T-helper 1 cell treated with Interleukin-12 subunit alpha and Interleukin-12 subunit beta and Interleukin-4 antibody, amounts not matched to agents 30 ng/mL and 1 ng/mL, for 36 hours (primary cell): ENCODE measurements around the gene GIPR. TPM values are rescaled to one million over a fixed set of nuclear protein-coding genes. Genes with fewer than 3 reads are reported as not detected.
"Not testable (repeated sequence)": the region's sequence is repeated elsewhere in the genome, so short reads cannot be mapped to it uniquely, and the experiment has no call there.

Experiments
- intact Hi-C: fragments of 100-400 bp; cut with micrococcal nuclease; formaldehyde crosslinking; loops from one replicate; pipeline ENCODE4 v1.15.1; 2024
- total RNA-seq: library from RNA; stranded (reverse); gene quantifications from 2 replicates; pipeline ENCODE4 v1.2.3, GENCODE V29; 2022

The GIPR gene
- total RNA-seq, 1 donor from 2014 or later, result 4.2 TPM

GRCh38 chr19:45720065-45720464 is 52.0 kb downstream of the GIPR start:
- intact Hi-C loops, result not testable (repeated sequence)

GRCh38 chr19:45728683-45729082 is 60.7 kb downstream of the GIPR start:
- intact Hi-C loops, result not testable (repeated sequence)

- intact Hi-C loops, result loop anchor here (1.0 to 5.0 kb wide), 6 partner anchors 13 to 172 kb away; partner anchors contain the start of genes IRF2BP1, MYPOP, QPCTL and SIX5
Measured at GRCh38 chr19:45729800-45730290, 61.8 kb downstream of the GIPR start.

GRCh38 chr19:45730368-45731288 is 62.6 kb downstream of the GIPR start, which contains the start of gene FBXO46:
Gene FBXO46 (minus strand): TSS chr19:45730896. CDS start chr19:45713495, 17,401 bp downstream.
- intact Hi-C loops, result loop anchor here (1.0 to 5.0 kb wide), 7 partner anchors 13 to 172 kb away; partner anchors contain the start of genes IRF2BP1, MYPOP, QPCTL and SIX5

Other genes with a start within 250 kb of the GIPR start
- gene ERCC1, start 244.3 kb upstream of the GIPR start, total RNA-seq, result 86.2 and 88.5 TPM in 2 replicates
- 5.5 and 6.4 TPM in 2 replicates for gene FOSB, start 200.2 kb upstream of the GIPR start, total RNA-seq
- gene RTN2, start 171.2 kb upstream of the GIPR start, total RNA-seq, result 2.4 and 2.9 TPM in 2 replicates
- 1.0 and 1.4 TPM in 2 replicates for gene PPM1N, start 169.8 kb upstream of the GIPR start, total RNA-seq
- gene VASP, start 160.7 kb upstream of the GIPR start, total RNA-seq, result 265 and 267 TPM in 2 replicates
- gene OPA3, start 83.4 kb upstream of the GIPR start, total RNA-seq, result 14.8 and 15.0 TPM in 2 replicates
- not detected in 2 replicates for gene GPR4, start 66.0 kb upstream of the GIPR start, total RNA-seq
- gene EML2, start 28.8 kb upstream of the GIPR start, total RNA-seq, result 113 and 120 TPM in 2 replicates
- 489 and 509 TPM in 2 replicates for gene SNRPD2, start 23.7 kb downstream of the GIPR start, total RNA-seq
- 6.4 and 10.2 TPM in 2 replicates for gene QPCTL, start 24.4 kb downstream of the GIPR start, total RNA-seq
- 35.1 and 41.9 TPM in 2 replicates for gene FBXO46, start 62.7 kb downstream of the GIPR start, total RNA-seq
- not detected in 2 replicates for gene MEIOSIN, start 65.2 kb downstream of the GIPR start, total RNA-seq
- 1.6 and 2.4 TPM in 2 replicates for gene SIX5, start 101.0 kb downstream of the GIPR start, total RNA-seq
- 22.5 and 25.9 TPM in 2 replicates for gene DMPK, start 114.3 kb downstream of the GIPR start, total RNA-seq
- 34.9 and 35.1 TPM in 2 replicates for gene DMWD, start 124.6 kb downstream of the GIPR start, total RNA-seq
- gene RSPH6A, start 147.1 kb downstream of the GIPR start, total RNA-seq, result 0.46 and 0.56 TPM in 2 replicates
- gene SYMPK, start 194.9 kb downstream of the GIPR start, total RNA-seq, result 107 and 111 TPM in 2 replicates
- gene FOXA3, start 196.1 kb downstream of the GIPR start, total RNA-seq, result not detected in 2 replicates
- gene IRF2BP1, start 217.9 kb downstream of the GIPR start, total RNA-seq, result 15.2 and 16.3 TPM in 2 replicates
- 9.4 and 10.4 TPM in 2 replicates for gene MYPOP, start 234.4 kb downstream of the GIPR start, total RNA-seq
- not detected in 2 replicates for gene NANOS2, start 246.6 kb downstream of the GIPR start, total RNA-seq